HCT116 (cell line): ENCODE results near the gene STAC.

Experiments
- CEBPB ChIP-seq: IDR thresholded peaks from 2 replicates; pipeline ENCODE4 v1.6.1; 2012; ENCODE audit warnings: low read depth
- POLR2A ChIP-seq: IDR thresholded peaks from 2 replicates; pipeline ENCODE4 v1.7.0; 2011; ENCODE audit warnings: borderline replicate concordance; ENCODE audit not compliant: insufficient read depth, insufficient read length; ENCODE audit errors: extremely low read depth
- POLR2AphosphoS5 ChIP-seq: IDR thresholded peaks from 2 replicates; pipeline ENCODE4 v1.6.1; 2011; ENCODE audit warnings: mild to moderate bottlenecking, low read depth, low read length, moderate library complexity
- SIN3A ChIP-seq: IDR thresholded peaks from 2 replicates; pipeline ENCODE4 v1.6.1; 2012; ENCODE audit warnings: low read depth
- TCF7L2 ChIP-seq: IDR thresholded peaks from 2 replicates; pipeline ENCODE4 v1.7.0; 2011; ENCODE audit warnings: borderline replicate concordance, inconsistent platforms; ENCODE audit not compliant: insufficient read depth, insufficient read length; ENCODE audit errors: extremely low read depth
- TF ChIP-seq, protein P1 (sequence below): IDR thresholded peaks from 2 replicates; pipeline ENCODE4 v1.6.1; 2012
- TF ChIP-seq, protein P2 (sequence below), 3 experiments: fragments of 200-600 bp in 1 of 3; sonication (generic) in 1 of 3; IDR thresholded peaks in 2 of 3; conservative IDR thresholded peaks in 1 of 3; 2 replicates each; pipeline ENCODE4 v1.5.1; 2012 to 2017; ENCODE audit warnings: low read depth in 2 of 3, low read length in 2 of 3, antibody characterized with exemption in 1 of 3, borderline replicate concordance in 1 of 3, control low read depth in 1 of 3, mild to moderate bottlenecking in 1 of 3, mixed read lengths in 1 of 3, mixed run types in 1 of 3, moderate library complexity in 1 of 3; ENCODE audit not compliant: insufficient read depth in 1 of 3
- TF ChIP-seq, protein P3 (sequence below): IDR thresholded peaks from 2 replicates; pipeline ENCODE4 v1.6.1; 2012; ENCODE audit warnings: low read depth

DNA sequence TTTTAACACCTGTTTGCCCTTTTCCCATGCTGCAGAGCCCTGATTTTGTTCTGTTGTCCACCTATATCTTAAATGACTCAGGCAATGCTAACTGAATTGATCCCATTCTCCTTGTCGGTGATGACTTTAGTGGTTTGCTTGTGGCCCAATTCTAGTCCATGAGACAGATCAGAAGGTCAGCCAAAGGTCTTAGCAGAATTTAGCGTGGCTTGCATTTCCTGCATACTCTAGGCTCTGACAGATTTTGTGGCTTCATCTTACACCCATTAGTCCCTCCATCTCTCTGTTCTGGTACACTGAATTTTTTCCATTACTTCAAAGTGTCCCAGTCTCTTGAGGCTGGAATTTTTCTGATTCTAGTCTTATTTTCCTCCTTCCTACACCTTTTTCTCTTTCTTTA, 161.9 kb downstream of the STAC start:
- TF ChIP-seq, protein P1, sequence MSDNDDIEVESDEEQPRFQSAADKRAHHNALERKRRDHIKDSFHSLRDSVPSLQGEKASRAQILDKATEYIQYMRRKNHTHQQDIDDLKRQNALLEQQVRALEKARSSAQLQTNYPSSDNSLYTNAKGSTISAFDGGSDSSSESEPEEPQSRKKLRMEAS, result no peak
- no peak for TF ChIP-seq POLR2AphosphoS5
- TF ChIP-seq CEBPB, result no peak
- TF ChIP-seq, protein P2, sequence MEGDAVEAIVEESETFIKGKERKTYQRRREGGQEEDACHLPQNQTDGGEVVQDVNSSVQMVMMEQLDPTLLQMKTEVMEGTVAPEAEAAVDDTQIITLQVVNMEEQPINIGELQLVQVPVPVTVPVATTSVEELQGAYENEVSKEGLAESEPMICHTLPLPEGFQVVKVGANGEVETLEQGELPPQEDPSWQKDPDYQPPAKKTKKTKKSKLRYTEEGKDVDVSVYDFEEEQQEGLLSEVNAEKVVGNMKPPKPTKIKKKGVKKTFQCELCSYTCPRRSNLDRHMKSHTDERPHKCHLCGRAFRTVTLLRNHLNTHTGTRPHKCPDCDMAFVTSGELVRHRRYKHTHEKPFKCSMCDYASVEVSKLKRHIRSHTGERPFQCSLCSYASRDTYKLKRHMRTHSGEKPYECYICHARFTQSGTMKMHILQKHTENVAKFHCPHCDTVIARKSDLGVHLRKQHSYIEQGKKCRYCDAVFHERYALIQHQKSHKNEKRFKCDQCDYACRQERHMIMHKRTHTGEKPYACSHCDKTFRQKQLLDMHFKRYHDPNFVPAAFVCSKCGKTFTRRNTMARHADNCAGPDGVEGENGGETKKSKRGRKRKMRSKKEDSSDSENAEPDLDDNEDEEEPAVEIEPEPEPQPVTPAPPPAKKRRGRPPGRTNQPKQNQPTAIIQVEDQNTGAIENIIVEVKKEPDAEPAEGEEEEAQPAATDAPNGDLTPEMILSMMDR (IDR thresholded peaks at IDR 0.05 in 2 of 3, conservative IDR thresholded peaks at IDR 0.05 in 1 of 3; ENCODE audit: borderline replicate concordance in 1 of 3, insufficient read depth in 1 of 3, low read depth in 2 of 3, low read length in 2 of 3), result no peak
- TF ChIP-seq, protein P3, sequence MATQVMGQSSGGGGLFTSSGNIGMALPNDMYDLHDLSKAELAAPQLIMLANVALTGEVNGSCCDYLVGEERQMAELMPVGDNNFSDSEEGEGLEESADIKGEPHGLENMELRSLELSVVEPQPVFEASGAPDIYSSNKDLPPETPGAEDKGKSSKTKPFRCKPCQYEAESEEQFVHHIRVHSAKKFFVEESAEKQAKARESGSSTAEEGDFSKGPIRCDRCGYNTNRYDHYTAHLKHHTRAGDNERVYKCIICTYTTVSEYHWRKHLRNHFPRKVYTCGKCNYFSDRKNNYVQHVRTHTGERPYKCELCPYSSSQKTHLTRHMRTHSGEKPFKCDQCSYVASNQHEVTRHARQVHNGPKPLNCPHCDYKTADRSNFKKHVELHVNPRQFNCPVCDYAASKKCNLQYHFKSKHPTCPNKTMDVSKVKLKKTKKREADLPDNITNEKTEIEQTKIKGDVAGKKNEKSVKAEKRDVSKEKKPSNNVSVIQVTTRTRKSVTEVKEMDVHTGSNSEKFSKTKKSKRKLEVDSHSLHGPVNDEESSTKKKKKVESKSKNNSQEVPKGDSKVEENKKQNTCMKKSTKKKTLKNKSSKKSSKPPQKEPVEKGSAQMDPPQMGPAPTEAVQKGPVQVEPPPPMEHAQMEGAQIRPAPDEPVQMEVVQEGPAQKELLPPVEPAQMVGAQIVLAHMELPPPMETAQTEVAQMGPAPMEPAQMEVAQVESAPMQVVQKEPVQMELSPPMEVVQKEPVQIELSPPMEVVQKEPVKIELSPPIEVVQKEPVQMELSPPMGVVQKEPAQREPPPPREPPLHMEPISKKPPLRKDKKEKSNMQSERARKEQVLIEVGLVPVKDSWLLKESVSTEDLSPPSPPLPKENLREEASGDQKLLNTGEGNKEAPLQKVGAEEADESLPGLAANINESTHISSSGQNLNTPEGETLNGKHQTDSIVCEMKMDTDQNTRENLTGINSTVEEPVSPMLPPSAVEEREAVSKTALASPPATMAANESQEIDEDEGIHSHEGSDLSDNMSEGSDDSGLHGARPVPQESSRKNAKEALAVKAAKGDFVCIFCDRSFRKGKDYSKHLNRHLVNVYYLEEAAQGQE, result no peak
- TF ChIP-seq TCF7L2, result no peak
- no peak for TF ChIP-seq SIN3A
- TF ChIP-seq POLR2A, result no peak
